Measurements from ENCODE around the gene GTF2H1.

The GTF2H1 gene

DNA sequence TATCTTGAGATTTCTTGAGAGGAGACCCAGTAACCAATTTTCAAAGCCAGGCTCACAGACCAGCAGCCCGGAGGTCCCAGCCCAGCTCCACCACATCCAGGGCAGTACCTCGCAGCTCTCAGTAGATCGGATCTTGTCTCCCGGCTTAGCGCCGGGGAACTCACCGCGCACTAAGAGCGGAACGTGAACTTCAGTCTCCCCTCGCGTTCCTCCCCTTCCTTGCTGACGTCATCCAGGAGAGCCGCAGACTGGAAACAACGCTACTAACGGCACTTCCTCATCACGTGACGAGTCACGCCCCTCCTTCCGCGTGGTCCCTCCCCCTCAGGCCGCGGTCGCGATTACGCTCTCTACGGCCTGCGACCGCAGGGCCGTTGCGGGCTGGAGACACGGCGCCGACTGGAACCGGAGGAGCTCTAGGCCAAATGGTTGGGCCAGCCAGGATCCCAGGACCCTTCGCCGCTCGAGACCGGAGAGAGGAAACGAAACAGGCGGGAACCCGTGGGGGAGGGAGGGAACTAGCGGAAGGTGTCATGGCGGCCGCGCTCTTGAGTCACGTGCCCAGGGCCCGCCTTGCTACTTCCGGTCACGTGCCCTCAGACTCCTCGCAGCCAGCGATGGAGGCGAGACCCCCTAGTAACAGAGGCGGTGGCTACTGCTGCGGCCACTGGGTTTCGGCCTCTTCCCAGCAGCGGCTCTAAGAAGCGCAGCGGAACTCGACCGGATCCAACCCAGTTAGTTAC, at the start of gene GTF2H1, which contains the start of gene HPS5:
Gene GTF2H1, plus strand, starts transcription at position 599 of the 743 bp plus-strand sequence. CDS start 10,508 bp downstream, outside the sequence.
Gene HPS5, minus strand, starts transcription at position 172 of the 743 bp plus-strand sequence. CDS start 4,282 bp downstream, outside the sequence.
- peak; percentile 97 for DNase-seq

DNA sequence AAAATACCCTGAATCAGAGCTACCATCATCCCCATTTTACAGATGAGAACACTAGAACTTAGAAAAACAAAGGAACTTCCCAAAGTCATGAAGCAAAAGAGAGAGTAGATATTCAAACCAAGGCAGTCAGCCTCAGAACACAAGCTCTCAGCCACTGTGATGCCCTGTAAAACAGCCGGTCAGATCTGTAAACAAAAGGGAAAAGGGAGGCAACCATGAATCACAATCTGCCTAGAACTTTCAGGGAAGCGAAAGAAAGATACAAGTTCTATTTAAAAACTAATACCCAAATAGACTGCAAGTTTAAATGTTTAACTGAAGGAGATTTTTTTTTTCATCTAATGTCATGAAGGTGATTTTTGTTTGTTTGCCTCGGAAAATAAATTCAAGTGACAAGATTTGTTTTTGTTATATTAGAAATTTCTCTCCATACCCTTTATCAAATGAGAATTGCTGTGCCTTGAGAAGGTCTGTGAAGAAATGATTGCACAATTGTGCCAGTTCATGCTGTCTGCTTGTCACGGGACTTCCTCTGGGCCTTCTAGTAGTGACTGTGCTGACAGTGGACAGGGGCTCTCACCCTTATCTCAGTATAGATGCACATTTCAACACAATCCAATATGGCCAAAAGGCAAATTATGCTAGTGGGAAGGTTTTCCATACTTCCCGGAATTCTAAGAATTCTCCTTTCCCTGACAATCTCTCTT, 44.6 kb upstream of the GTF2H1 start:
- no peak for DNase-seq

DNA sequence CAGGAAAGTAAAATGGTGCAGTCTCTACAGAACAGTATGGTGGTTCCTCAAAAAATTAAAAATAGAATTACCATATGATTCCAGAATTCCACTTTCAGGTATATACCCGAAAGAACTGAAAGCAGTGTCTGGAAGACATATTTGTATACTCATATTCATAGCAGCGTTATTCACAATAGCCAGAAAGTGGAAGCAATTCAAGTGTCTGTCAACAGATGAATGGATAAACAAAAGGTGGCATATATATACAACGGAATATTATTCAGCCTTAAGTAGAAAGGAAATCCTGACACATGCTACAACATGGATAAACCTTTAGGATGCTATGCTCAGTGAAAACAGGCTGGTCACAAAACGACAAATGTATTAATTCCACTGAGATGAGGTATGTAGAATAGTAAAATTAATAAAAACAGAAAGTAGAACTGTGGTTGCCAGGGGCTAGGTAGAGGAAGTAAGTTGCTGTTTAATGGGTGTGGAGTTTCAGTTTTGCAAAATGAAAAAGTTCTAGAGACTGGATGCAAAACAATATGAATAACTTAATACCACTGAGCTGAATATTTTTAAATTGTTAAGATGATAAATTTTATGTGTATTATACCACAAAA, 41.8 kb upstream of the GTF2H1 start:
- peak; percentile 7 for DNase-seq

DNA sequence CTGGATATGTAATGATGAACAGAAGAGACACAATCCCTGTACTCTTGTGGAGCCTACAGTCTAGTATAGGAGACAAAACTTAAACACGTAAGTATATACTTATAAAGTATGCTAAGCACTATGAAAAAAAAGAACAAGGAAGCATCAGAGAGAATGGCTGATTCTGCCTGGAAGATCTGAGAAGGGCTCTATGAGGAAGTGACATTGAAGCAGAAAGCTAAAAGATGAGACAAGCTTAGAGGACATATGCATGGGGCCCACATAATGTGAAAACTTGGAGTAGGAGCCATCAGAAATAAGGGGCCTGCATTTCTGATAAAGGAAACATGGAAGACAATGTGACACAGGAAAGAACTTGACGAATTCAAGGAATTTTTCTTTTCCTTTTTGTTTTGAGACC, 39.7 kb upstream of the GTF2H1 start:
- no peak for DNase-seq

DNA sequence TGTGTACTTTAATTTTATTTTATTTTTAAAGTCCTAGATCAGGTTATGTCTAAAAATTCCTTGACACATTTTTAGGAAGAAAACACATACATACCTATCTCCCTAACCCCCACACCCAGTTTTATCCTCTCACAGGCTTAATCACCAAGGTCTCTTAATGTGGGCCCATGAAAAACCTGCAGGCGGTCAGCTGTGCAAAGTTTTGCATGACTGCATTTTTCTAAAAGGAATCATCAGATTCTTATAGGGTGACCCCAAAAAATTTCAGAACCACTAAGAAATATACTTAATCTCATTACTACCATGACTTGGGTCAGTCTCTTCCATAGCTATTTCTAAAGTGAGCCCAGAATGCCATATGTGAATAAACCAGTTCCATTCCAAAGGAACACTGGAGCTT, 36.5 kb upstream of the GTF2H1 start:
- DNase-seq = no peak

DNA sequence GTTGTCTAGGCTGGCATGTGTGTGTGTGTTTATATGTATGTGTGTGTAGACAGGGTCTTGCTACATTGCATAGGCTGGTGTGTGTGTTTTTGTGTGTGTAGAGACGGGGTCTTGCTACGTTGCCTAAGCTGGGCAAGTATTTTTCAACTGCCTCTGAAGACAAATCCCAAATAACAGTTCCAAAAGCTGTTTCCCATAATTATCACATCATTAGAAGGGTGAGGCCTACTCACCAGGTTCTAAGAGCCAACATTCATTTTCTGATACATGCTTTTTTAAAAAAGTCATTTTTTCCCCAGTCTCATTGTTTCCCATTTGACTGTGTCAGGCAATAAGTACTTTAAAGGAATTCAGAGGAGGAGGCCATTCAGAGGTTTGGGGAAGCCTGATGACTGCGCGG, 33.5 kb upstream of the GTF2H1 start:
- no peak for DNase-seq

DNA sequence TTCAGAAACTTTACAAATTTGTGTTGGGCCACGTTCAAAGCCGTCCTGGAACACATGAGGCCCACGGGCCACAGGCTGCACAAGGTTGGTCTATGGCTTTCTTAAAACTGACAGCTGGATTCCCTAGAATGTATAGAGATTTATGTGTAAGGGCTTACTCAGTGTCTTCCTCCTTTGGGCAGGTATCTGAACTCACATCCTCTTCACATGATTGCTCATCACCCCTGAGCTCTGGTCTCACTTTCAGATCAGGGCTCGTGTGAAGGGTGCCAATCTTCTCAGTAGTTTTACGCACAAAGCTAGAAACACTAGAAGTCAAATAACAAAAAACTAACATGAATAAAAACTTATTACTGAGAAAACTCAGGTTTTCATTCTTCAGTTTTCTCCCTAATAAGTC, 27.5 kb upstream of the GTF2H1 start:
- no peak for DNase-seq

DNA sequence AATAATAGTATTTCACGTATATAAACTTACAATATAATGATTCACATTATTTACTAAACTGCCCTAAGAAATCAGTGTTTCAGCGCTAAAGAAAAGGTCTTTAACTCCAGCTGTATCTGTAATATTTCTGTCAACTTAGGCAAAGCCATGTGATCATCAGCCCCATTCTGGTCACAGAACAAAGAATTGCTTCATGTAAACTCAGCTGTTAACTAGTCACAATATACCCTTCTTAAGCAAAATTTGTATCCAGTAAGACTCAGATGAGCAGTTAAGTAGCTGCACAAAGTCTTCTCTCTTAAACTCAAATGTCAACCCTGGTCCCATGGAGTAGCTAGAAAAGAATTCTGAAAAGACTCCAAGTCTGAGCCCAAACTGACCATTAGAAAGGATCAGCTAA, 27.1 kb upstream of the GTF2H1 start:
- DNase-seq = no peak

DNA sequence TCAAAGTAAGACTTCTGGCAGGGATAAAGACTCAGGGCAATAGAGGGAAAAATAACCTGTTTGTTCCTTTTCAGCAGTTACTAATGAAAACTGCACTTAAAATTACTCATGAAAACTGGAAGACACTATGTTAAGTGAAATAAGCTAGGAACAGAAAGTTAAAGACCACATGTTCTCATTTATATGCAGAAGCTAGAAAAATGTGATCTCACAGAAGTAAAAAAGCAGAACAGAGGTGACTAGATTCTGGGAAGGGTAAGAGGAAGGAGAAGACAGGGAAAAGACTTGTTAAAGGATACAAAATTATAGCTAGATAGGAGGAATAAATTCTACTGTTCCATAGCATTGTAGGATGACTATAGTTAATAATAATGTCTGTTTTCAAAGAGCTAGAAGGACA, 22.6 kb upstream of the GTF2H1 start:
- DNase-seq = no peak

DNA sequence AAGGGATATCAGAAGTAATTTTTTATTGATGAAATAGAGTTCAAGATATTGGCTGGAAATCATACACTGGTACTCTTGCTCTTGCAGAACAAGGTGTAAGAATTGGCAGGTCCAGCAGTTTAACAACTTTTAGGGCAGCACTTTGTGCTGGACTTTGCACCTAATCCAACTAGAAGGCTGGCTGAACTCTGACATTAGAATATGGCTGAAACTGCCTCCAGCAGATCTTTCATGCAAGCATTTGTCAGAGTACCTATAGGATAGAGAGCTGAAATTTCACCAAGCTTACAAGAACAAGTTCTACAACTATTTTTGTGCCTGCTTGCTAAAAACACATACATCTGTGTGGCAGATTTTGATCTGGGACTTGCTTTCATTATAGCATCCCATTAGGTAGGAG, 17.6 kb upstream of the GTF2H1 start:
- no peak for DNase-seq

DNA sequence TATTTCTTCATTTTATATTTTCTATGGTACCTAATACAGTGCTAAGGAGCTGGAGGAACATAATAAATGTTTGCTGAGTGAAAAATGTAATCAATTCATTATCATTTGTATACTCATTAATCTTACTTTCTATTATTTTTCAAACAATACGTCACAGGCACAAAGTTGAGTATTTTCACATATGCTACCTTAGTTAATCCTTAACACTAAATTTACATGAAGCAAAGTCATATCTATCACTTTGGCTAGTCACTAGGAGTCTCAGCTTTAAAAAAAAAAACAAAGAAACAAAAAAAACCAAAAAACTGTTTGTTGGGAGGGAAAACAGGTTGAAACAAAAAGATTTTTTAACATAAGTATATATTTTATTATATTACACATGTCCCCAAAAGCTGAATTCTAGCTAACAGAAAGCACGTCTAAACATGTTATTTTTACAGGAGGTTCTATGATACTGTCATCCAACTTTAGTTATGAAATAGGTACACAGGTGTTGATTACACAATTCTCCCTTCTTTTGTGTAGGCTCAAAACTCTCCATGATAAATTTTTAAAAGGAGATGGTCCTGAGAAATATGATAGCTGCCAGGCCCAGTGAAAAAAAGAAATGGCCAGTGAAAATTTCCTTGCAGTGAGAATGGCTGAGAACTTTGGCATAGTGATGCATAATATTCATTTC, 14.8 kb upstream of the GTF2H1 start:
- DNase-seq = no peak

DNA sequence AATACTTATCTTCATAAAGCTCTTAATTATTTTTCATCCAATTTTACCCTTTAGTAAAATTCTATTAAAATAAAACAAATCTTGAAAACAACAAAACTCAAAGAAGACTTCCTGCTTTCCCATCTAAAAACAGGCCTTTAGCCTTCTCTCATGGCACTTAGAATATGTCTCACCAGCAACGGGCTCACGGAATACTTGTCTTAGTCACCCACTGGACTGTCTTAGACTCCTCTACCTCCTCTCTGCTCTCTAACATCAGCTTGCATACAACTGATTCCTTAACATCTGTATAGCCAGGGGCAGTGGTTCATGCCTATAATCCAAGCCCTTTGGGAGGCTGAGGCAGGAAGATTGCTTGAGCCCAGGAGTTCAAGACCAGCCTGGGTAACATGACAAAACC, 14.1 kb upstream of the GTF2H1 start:
- DNase-seq = no peak

DNA sequence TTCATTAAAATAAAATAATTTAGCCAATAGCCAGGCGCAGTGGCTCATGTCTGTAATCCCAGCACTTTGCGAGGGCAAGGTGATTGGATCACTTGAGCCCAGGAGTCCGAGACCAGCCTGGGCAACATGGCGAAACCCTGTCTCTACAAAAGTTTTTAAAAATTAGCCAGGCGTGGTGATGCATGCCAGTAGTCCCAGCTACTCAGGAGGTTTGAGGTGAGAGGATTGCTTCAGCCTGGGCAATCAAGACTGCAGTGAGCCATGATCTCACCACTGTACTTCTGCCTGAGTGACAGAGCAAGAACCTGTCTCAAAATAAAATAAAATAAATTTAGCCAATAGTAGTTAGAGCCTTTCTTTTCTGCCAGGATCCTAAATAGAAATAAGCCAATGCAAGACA, 12.7 kb upstream of the GTF2H1 start:
- no peak for DNase-seq

DNA sequence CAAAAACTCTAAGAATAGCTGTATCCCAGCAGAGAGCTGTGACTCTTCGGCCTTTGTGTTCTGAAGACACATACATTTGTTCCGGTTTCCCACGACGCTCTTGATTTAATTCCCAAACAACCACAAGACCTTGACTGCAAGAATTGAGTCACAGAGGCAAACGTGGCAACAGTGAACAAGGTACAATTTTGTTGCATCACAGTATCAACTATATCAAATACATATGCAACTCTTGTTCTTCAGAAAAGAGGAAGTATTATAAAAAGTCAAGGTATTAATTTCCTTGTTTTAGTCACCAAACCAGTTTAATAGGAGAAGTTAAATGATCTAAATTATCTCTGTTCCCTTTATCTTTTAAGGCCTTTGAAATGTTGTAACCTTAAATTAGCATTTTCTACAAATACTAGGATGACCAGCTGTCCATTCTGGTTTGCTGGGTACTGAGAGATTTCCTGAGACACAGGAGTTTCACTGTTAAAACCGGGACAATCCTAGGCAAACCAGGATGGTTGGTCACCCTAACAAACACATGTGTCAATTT, 11.5 kb upstream of the GTF2H1 start:
- no peak for DNase-seq

DNA sequence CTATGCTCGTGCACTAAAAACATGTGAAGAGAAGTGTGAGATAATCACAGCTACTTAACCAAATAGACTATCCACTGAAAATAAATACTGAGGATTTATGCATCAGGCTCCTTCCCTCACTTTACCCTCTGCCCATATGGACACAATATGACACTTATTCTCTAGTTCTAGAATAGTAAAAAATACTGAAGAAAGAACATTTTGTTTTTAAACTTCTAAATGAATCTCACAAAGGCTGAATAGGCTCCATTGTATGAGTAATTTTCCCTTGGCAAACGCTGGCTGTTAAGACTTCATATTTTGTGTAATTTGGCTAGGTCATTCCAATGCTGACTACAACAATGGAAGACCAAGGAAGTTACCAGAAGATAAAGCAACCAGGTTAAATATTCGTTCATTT, 10.4 kb upstream of the GTF2H1 start:
- DNase-seq = no peak

DNA sequence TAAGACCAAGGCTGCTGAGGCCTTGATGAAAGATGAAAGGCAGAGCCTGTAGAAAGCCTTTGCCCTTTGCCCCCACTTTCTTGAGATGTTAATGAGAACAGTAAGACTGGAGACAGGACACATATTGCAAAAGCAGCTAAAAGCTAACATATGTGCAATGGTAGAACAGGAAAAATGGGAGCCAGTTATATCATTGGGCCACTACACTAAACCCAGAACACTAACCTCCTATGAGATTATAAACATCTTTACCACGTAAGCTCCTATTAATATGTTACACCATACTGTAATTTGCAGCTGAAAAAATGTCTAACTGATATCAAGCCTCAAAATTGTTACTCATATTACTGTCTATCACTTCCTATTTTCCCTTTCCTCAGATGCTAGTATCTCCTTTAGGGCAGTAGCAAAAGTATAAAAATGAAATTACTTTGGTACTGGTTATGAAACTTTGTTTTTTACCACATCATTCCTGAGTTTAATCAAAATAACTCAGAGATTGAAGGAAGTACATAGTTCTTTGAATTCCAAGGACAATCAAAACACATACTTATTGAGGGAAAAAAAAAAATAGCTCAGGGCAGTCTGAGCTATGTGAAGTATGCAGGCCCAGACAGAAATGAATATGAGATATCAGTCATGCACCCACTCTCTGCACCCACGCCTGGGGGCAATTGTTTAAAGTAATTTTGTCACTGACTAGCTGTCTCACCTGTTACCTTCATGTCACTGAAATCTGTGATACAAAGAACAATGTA, 9.5 kb upstream of the GTF2H1 start:
- DNase-seq = no peak

DNA sequence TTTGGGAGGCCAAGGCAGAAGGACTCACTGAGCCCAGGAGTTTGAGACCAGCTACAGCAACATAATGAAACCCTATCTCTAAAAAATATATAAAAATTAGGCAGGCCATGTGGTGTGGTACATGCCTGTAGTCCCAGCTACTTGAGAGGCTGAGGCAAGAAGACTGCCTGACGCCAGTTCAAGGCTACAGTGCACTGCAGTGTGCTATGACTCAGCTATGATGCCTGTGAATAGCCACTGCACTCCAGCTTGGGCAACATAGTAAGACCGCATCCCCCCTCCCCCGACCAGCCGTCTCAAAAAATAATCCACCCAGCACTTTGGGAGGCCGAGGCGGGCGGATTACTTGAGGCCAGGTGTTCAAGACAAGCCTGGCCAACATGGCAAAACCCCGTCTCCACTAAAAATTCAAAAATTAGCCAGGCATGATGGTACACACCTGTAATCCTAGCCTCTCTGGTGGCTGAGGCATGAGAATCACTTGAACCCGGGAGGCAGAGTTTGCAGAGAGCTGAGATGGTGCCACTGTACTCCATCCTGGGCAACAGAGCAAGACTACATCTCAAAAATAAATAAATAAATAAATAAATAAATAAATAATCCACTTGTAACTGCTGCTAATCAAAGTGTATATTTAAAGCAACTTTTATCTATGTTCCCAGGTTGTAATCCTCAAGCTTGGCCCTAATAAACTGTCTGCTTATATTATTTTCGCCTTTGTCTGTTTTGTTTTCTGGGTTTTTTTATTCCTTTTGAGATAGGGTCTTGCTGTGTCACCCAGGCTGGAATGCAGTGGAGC, 8.2 kb upstream of the GTF2H1 start:
- DNase-seq = no peak

DNA sequence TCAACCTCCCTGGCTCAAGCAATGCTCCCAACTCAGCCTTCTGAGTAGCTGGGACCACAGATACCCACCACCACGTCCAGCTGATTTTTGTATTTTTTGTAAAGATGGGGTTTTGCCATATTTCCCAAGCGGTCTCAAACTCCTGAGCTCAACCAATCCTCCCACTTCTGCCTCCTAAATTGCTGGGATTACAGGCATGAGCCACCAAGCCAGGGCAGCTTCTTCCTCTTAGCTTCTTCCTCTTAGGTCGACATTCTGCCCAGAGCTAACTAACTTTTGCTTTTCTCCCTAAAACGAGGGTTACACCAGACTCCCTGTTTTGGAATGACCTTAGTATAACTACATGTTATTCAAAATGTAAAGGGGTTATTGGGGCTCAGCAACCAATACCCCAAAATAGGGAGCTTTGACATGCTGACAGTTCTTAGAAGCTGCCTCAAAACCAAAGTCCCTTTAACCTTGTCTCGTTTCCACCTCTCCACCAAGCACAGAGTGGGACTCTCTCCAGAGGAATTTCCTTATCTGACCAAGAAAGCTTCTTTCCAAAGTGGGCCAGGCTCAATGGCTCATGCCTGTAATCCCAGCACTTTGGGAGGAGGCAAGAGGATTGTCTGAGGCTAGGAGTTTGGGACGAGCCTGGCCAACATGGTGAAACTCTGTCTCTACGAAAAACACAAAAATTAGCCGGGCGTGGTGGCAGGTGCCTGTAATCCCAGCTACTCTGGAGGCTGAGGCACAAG, 7.4 kb upstream of the GTF2H1 start:
- no peak for DNase-seq

DNA sequence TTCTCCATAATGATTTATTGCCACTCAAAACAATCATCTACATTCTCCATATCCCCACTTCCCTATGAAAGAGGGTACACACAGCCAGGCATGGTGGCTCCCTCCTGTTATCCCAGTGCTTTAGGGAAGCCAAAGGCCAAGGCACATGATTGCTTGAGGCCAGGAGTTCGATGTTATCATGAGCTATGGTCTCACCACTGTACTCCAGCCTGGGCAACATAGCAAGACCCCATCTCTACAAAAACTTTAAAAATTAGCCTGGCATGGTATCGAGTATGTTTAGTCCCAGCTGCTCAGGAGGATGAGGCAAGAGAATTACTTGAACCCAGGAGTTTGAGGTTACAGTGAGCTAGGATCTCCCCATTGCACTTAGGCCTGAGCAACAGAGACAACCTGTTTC, 6.5 kb upstream of the GTF2H1 start:
- no peak for DNase-seq

DNA sequence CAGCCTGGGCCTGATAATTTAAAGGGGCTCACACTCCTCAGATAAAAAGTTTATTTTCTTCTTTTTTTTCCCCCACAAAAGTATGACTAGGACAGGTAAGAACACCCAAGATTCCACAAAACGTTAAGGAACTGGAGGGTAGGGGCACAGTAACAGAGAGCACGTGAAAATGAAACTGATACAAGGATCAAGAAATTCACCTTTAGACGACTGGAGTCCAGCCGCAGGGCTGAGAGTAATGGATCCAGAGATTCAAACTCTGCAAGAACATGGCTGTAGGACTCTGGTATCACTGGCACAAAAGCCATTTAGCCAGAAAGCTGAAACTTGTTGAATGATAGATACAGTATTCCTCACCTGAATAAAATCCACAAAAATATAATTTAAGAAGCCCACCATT, 4.8 kb upstream of the GTF2H1 start:
- DNase-seq = no peak

DNA sequence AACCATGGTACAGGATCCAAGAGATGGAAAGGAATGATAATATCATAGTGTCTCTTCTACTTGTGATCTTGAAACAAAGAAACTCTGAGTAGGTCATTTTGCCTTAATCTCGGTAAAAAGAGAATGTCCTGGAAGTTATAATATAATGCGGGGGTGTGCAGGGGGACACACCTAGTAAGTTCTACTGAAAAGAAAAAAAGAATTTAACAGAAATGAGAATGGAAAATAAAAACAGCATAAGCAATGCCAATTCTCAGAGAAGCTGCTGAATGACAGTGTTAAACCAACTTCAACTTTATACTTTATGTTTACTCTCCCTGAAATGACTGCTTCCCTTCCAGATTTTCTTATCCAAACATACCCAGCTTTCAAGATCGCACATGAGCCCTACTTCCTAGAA, 2.5 kb upstream of the GTF2H1 start:
- DNase-seq = no peak
